T follicular helper cell (primary cell): Measurements from ENCODE around the gene FBXO31.

Experiments used
- DNase-seq: peaks from one replicate; pipeline ENCODE4 v3.0.0-alpha.2; 2020; ENCODE audit warnings: low read depth

Gene FBXO31

DNA sequence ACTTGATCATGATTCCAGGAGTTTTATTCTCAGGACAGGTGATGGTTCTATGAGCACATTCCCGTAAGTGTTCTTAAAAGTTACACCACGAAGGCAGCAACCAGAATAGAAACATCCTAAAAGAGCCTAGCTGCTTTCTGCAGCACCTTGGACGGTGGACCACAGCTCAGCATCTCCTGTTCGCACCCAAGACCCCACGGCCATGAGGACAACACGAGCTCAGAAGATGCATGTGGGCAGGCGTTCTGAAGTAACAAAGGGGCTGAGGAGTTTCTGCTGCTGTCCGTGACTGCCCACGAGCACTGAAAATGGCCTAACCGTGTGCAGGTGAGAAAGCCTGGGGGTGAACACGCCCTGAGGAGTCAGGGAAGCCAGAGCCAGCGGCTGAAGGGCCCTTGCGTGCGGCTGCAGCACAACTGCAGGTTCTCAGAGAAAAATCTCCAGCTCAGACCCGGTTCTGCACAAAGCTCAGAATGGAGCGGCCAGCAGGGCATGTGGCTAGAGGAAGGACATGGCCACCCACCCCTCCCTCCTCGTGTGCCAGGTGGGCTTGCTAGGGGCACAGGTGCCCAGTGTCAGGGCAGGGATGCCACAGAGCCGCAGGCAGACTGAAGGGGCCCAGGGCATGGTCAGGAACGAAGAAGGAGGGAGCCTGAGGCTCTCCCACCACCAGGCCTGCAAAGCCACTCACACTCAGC, 55.6 kb downstream of the FBXO31 start:
- no peak for DNase-seq

GRCh38 chr16:87326151-87326571, 57.4 kb downstream of the FBXO31 start:
- no peak for DNase-seq

DNA sequence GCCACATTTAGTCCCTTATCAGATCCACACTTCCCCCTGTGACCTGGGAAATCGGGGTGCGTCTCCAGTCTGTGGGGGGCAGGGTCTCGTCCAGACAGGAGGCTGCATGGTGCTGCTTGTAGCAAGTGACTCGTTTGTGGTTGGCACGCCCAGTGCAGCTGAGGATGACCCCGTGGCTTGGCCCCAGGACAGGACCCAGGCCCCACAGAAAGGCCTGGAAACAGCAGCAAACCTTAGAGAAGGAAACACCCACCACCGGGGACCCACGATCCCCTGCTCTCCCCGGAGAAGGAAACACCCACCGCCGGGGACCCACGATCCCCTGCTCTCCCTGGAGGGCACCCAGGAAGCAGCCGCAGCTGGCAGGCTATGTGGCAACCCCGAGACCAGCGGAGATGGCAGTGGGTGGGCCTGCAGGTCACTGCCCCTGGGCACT, 58.1 kb downstream of the FBXO31 start:
- DNase-seq: no peak

DNA sequence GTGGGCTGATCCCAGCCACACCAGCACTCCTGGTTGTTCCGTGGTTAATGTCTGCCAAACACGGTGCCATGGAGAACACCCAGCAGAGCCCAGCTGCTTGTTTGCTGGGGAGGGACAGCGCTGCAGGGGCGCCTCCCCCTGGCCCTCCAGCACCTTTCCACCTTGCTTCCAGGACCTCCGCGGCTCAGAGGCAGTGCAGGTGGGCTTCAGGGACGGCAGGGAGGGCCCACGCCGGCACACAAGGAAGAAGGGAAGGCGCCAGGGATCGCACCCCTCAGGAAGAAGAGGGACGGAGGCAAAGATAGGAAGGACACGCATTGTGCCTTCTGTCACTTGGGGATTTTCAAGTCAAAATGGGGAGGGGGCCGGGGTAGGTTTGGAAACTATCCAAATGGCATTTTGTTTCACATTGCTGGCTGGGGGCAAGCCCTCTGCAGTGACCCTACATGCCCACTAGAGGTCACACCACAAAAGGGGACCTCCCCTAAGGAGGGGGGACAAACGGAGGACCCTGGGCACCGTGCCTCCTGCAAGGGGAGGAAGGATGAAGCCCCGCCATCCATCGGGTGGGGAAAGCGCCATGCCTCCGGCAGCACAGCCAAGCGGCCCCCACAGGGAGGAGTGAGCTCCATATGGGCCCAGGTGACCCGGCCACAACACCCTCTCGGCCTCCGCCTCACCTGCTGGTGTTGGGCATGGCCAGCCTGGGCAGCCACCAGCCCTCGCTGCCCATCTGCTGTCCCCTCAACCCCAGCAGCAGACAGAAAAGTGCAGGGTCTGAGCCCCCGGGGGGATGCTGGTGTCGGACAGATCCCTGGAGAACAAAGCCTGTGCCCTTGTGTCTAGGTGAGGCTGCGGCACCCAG, 58.9 kb downstream of the FBXO31 start:
- DNase-seq: peak; percentile 25

DNA sequence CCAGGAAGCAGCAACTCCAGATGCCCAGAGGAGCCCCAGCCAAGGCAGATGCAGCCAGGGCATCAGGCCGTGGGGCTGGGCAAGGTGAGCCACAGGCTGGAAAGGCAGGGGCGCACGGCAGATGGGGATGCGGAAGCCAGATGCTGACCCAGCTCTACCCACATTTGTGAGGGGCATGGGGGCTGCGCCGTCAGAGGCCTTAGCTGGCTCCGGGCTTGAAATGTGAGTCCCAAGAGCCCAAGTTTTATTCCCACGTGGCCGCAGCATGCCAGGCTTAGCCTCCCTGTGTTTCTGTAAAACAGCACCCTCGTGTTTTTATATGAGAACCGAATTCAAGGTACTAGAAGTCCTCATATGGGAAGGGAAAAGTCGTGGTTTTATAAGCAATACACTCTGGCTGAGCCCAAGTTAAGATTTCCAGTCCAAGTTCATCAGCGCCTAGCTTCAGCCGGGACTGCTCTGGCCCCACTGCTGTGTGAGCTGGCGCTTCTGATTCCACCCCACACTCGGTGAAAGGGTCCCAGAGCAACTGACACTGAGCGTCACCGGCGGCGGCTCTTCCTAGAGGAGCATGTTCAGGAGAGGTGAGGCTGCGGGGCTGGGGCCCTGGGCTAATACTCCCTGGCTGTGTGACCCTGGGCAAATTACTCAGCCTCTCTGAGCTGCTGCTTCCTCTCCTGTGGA, 59.7 kb downstream of the FBXO31 start:
- no peak for DNase-seq

DNA sequence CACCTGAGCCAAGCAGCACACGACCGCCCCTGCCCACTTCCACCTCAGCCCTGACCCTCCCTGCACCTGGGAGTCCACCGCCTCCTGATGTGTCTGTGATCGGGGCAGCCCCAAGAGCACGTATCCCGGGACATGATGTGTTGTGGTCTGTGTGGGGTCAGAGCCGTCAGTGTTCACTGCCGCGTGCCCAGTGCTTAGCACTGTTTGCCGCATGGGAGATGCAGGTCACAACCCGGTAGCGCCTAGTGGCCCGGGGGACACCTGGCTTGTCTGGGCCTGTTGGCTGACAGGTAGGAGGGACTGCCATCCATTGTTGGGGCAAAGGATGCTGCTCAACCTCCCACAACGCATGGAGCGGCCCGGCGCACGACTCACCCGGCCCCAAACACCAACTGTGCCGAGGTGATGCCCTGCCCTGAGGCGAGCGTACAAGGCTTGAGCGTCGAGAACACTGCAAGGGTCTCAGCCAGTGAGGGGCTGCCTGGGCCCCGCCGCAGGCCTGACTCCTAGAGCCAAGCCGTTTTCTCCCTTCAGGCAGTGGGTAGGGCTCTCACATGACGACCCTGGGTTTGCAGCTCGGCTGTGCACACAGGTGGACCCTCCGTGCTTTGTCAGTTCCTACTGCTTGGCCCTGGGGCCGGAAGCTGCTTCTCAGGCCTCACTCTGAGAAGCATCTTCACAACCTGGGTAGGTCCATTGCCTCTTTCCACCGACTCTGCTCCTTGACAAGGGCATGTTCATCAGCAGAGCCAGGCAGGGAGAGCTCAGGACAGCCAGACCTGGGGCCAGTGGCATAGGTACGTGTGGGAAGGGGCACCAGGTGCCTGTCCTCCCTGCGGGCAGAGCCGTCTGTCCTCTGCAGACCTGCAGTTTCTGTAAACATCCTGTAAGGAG, 60.5 kb downstream of the FBXO31 start:
- no peak for DNase-seq

GRCh38 chr16:87322360-87322759, 61.2 kb downstream of the FBXO31 start:
- no peak for DNase-seq

- DNase-seq: no peak
These were observed 62.1 kb downstream of the FBXO31 start for GRCh38 chr16:87321336-87322107.

DNA sequence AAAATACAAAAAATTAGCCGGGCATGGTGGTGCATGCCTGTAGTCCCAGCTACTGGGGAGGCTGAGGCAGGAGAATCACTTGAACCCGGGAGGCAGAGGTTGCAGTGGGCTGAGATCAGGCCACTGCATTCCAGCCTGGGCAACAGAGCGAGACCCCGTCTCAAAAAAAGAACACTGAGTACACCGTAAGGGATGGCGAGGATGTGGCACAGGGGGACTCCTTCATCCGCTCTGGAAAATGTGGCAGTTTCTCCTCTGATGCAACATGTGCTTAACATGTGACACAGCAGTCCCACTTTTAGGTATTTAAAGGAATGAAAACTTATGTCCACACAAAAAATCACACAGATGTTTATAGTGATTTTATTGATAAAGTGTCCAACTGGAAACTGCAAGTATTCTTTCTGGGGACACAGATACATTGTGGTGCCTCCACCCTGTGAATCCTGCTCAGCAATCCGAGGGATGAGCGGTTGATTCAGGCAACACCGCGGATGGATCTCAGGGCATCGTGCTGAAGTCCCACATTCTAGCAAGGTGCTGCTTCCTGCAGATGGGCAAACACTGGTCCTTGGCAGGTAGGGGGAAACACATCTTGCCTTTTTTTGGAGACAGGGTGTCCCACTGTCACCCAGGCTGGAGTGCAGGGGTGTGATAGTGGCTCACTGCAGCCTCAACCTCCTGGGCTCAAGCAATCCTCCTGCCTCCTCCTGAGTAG, 62.9 kb downstream of the FBXO31 start:
- no peak for DNase-seq

- DNase-seq: no peak
These were observed 63.5 kb downstream of the FBXO31 start for GRCh38 chr16:87319997-87320491.

- no peak for DNase-seq
These were observed 64.6 kb downstream of the FBXO31 start for GRCh38 chr16:87319011-87319410.

DNA sequence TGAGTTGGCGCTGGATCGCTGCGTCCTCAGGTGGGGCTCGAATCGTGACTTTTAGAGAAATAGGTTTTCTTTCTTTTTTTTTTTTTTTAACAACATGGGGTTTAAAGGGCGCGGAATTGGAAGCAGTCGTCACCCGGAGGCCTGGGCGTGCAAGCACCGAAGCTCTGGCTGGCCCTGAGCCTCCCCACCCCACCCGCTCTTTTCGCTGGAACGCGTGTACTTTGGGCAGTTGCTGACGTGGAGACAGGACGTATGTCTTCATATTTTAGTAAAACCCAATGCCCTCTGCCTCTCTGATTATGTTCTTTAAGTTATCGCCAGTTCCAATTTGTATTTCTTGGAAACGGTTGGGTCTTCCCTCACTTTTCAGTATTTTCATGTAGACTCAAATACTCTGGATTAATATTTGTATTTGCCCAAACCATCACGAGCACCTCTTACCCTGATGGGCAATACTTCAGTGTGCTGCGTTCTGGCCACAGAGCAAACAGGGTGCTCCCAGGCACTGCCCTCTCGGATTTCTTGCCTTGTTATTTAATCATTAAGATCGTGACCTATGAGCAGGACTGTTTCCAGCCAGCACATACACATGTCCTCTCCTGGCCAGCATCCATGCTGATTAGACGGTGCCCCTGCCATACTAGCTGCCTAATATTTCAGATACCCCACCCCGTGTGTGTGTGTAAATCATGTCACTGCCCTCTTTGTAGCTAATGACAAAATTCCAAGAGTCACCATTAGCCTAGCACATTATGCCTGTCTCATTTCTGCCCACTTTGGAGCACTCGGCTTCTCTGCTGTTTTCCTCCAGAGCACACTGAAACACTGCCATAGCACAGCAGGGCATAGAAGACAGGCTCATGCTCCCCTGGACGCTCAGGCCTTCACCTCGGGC, 65.6 kb downstream of the FBXO31 start:
- peak; percentile 15 for DNase-seq

DNA sequence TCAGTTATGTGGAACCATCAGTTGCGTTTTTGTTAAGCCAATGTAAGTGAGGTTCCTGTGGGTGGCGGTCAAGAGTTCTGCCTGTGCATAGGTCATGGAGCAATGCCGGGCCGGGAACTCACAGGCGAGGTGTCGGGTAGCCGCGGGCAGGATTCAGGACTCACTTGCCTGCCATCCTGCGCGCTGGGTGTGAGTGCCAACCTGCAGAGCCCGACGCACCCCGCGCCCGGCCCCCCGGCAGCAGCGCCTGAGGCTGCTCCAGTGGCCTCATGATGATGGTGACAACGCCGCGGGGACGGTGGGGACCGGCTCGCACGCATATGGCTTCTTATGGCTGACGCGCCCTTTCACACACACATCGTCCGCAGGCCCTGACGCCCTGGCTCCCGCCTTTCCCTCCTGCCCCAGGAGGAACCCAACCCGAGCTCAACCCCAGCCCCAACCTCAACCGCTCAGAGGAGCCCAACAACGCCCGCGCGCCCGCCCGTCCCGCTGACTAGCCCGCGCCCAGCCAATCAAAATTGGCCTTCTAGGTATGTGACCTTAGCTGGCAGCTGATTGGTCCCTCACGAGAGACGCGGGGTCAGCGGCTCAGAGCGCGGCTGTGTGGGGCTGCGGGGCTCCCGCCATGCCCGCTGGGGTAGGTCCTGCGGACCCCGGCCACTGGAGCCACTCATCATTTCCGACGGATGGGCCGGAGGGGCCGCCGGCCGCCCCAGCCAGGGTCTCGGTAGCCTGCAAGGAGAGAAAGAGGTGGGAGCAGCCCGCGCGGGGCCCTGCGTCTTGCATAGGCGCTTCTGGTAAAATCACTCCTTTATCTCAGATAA, 66.4 kb downstream of the FBXO31 start, which contains the start of gene C16orf95:
C16orf95 (minus strand) TSS at position 470 of the 827 bp plus-strand sequence; CDS start at position 320, 150 bp downstream.
- DNase-seq: peak; percentile 95

GRCh38 chr16:87316450-87316922, 67.1 kb downstream of the FBXO31 start:
- no peak for DNase-seq

- no peak for DNase-seq
These were observed 68.6 kb downstream of the FBXO31 start for GRCh38 chr16:87314990-87315420.

DNA sequence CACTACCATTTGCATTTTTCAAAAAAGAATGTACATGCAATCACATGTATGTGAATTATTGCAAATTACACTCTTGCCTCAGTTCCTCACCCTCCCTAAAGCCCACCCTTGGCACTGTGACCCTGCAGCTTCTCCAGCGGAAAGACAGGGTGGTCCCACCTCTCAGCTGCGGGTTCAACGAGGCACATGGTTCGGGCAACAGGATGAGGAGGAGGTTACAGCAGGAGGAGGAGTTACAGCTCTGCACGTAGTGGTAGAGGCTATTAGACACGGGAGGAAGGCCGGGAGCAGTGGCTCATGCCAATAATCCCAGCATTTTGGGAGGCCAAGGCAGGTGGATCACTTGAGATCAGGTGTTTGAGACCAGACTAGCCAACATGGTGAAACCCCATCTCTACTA, 71.6 kb downstream of the FBXO31 start:
- no peak for DNase-seq

DNA sequence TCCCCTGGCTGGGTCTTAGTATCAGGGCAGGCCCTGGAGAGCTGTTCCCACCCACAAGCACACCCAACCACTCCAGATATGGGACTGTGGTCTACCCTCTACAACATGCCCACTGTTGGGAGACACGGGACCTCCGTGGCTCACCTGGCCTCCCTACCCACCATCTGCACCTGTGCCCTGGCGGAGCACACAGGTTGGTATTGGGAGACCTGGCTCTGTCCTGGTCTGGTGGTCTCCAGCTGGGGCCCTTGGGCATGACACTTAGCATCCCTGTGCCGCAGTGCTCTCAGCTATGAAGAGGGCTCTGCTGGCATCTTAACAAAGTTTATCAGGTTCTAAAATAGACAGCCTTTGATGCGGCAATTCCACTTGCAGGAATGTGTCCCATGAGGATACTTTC, 72.2 kb downstream of the FBXO31 start:
- DNase-seq: no peak

DNA sequence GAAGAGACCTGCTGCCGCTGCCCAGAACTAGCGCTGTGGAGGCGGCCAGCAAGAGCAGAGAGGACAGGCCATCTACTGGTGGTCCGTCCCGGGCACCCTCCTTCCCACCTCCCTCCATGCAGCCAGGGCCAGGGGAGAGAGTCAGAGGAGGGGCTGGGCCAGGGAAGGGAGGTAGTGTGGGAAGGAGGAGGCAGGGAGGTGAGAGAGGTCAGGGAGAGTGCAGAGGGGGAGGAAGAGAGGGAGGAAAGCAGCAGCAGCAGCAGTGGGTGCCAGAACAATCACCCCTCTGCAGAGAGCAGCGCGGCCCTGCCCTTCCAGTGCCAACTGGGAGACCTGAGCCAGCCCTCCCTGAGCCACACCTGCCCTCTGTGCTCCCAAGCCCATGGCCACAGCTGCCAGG, 73.0 kb downstream of the FBXO31 start:
- no peak for DNase-seq
